Ishikawa (cell line): ENCODE measurements around the gene HES6.
A peak's percentile ranks its signal among the peaks of the same experiment; 100 is the strongest.

Source experiments
- CEBPB ChIP-seq: IDR thresholded peaks from 2 replicates; pipeline ENCODE4 v1.6.1; 2012
- CREB1 ChIP-seq: IDR thresholded peaks from 2 replicates; pipeline ENCODE4 v1.6.1; 2012; ENCODE audit warnings: low read depth
- EGR1 ChIP-seq: IDR thresholded peaks from 2 replicates; pipeline ENCODE4 v1.6.1; 2012
- EP300 ChIP-seq: IDR thresholded peaks from 2 replicates; pipeline ENCODE4 v1.6.1; 2012; ENCODE audit warnings: borderline replicate concordance
- FOXM1 ChIP-seq: IDR thresholded peaks from 2 replicates; pipeline ENCODE4 v1.6.1; 2012; ENCODE audit warnings: low read depth, borderline replicate concordance
- NFIC ChIP-seq: IDR thresholded peaks from 2 replicates; pipeline ENCODE4 v1.6.1; 2012
- RAD21 ChIP-seq: IDR thresholded peaks from 2 replicates; pipeline ENCODE4 v1.6.1; 2012; ENCODE audit warnings: low read depth
- TAF1 ChIP-seq: IDR thresholded peaks from 2 replicates; pipeline ENCODE4 v1.6.1; 2012; ENCODE audit warnings: low read depth, mild to moderate bottlenecking
- TCF12 ChIP-seq: IDR thresholded peaks from 2 replicates; pipeline ENCODE4 v1.6.1; 2012; ENCODE audit warnings: low read depth
- TEAD4 ChIP-seq: IDR thresholded peaks from 2 replicates; pipeline ENCODE4 v1.6.1; 2012
- YY1 ChIP-seq: IDR thresholded peaks from 2 replicates; pipeline ENCODE4 v1.6.1; 2012; ENCODE audit warnings: low read depth
- ZBTB7A ChIP-seq: IDR thresholded peaks from 2 replicates; pipeline ENCODE4 v1.6.1; 2012; ENCODE audit warnings: low read depth
- TF ChIP-seq, protein P1 (sequence below): IDR thresholded peaks from 2 replicates; pipeline ENCODE4 v1.6.1; 2012; ENCODE audit warnings: low read depth, mild to moderate bottlenecking
- TF ChIP-seq, protein P2 (sequence below): IDR thresholded peaks from 2 replicates; pipeline ENCODE4 v1.6.1; 2012
- TF ChIP-seq, protein P3 (sequence below): IDR thresholded peaks from 2 replicates; pipeline ENCODE4 v1.6.1; 2012

The HES6 gene

DNA sequence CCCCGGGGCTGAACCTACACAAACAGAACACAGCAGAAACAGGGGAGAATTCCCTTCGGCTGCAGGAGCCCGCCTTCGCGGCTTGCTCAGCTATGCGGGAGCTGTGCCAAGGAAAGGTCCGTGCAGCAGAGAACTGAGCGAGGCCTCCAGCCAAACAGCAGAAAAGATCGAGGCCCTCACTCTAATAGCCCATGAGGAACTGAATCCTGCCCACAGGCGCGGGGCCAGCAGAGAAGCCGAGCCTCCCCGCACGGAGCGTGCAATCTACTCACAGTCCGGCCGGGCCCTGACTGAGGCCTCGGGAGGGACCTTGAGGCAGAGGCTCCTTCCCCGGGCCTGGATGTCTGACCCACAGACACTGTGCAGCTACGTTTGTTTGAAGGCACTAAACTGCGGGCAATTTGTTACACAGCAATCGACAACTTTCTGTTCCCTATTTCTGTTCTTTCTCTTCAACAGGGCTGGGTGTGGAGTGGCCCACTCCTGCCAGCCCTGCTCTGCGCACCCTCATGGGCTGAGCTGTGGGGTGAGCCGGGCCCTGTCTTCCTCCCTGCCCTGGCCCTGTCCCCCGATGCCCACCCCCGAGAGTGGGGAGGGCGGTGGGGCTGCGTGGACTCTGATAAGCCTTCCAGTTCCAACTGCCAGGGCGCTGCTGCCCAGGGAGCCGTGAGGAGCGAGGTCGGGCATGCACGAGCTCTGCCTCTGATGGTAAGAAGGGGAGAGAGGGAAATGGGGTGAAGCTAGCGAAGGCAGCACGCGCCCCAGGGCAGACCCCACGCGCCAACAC lies 13.7 kb downstream of the HES6 start:
- TF ChIP-seq NFIC (peak; percentile 31; the same call in 1 of the 2 replicates), TAF1 (no peak)

DNA sequence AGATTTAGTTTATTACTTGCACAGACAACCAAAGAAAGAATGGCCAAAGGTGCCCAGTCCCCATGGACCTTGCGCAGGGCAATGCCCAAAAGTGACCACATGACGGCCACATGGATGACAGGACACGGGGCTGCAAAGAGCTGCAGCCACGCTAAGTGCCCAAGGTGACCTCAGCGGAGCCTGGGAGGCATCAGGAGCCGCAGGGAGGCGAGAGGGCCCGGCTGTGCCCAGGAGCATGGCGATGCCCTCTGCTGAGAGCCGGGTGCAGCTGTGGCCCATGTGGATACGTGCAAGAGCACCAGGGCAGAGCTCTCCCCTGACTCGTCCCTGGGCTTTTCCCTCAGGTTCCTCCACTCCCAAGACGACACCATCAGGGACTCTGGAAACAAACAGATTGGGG lies 14.7 kb downstream of the HES6 start:
- TF ChIP-seq, protein P1, sequence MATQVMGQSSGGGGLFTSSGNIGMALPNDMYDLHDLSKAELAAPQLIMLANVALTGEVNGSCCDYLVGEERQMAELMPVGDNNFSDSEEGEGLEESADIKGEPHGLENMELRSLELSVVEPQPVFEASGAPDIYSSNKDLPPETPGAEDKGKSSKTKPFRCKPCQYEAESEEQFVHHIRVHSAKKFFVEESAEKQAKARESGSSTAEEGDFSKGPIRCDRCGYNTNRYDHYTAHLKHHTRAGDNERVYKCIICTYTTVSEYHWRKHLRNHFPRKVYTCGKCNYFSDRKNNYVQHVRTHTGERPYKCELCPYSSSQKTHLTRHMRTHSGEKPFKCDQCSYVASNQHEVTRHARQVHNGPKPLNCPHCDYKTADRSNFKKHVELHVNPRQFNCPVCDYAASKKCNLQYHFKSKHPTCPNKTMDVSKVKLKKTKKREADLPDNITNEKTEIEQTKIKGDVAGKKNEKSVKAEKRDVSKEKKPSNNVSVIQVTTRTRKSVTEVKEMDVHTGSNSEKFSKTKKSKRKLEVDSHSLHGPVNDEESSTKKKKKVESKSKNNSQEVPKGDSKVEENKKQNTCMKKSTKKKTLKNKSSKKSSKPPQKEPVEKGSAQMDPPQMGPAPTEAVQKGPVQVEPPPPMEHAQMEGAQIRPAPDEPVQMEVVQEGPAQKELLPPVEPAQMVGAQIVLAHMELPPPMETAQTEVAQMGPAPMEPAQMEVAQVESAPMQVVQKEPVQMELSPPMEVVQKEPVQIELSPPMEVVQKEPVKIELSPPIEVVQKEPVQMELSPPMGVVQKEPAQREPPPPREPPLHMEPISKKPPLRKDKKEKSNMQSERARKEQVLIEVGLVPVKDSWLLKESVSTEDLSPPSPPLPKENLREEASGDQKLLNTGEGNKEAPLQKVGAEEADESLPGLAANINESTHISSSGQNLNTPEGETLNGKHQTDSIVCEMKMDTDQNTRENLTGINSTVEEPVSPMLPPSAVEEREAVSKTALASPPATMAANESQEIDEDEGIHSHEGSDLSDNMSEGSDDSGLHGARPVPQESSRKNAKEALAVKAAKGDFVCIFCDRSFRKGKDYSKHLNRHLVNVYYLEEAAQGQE: no peak
- TF ChIP-seq NFIC (no peak), TCF12 (no peak), CREB1 (no peak), RAD21 (no peak), CEBPB (no peak), ZBTB7A (no peak), YY1 (no peak)
- TF ChIP-seq, protein P2, sequence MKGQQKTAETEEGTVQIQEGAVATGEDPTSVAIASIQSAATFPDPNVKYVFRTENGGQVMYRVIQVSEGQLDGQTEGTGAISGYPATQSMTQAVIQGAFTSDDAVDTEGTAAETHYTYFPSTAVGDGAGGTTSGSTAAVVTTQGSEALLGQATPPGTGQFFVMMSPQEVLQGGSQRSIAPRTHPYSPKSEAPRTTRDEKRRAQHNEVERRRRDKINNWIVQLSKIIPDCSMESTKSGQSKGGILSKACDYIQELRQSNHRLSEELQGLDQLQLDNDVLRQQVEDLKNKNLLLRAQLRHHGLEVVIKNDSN: no peak

DNA sequence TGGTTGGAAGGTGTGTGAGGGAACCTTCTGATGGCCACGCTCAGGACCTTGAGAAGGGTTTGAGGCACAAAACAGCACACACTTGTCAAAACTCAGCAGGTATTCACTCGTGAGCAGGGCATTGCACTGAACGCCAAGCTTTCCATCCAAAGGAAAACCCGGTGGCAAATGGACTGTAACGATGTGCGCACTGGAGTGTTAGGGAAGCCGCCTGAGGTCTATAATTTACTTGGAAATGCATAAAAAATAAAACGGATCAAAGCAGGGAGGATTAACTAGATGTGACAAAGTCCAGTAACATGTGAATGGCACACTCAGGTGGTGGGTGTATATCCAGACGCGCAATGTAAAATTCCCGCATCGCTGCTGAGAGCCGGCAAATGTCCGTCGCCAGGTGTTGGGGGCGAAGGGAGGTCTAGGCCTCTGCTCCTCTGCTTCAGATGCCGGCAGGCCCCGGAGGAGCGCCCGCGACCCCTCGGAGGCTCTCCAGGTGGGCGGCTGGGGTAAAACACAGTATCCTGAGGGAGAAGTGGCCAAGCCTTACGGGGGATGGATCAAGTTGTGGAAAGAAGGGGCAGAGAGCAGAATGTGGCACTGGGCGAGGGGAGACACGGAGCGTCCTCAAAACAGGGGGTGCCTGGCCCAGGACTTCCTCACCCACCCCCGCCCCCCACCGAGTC lies 15.3 kb downstream of the HES6 start:
- TF ChIP-seq, protein P1: no peak
- TF ChIP-seq TCF12 (no peak), NFIC (no peak), ZBTB7A (no peak), YY1 (no peak), CREB1 (no peak), TEAD4 (no peak), CEBPB (no peak), RAD21 (no peak), EGR1 (no peak), FOXM1 (no peak)
- TF ChIP-seq, protein P3, sequence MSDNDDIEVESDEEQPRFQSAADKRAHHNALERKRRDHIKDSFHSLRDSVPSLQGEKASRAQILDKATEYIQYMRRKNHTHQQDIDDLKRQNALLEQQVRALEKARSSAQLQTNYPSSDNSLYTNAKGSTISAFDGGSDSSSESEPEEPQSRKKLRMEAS: no peak
- TF ChIP-seq, protein P2: no peak

DNA sequence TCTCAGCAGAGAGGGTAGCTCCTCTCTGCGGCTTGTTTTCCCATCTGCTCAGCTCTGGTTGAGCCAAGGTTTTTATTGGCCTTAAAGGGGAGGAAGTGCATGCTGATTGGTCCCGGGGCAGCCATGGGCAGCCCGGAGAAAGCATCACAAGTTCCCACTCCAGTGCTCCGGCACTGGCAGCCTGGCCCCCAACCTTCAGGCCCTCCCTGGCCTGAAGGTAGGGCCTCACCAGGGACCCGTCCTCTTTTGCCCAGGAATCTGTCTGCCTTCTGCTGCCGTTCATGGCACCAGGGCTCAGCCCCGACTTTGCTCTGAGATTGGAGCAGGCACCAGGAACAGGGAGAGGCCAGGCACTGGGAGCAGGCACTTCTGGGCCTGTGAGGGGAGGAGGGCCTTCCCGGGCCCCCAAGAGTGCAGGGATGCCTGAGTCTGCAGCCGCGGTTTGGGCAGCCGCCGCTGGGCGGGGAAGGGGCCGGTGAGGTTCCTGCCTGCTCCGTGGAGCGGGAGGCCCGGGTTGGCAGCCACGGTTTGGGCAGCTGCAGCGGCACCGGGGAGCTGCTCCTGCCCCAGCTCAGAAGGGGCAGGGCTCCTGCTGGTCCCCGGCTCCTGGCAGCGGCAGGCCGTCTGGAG lies 18.8 kb downstream of the HES6 start:
- TF ChIP-seq TAF1: no peak
- no peak for TF ChIP-seq CEBPB
- no peak for TF ChIP-seq EGR1
- TF ChIP-seq TCF12: no peak
- no peak for TF ChIP-seq EP300
- TF ChIP-seq YY1: no peak
- TF ChIP-seq, protein P1: no peak
- TF ChIP-seq CREB1: no peak
